ENCODE results near the gene TLCD1. TPM values are rescaled to one million over a fixed set of nuclear protein-coding genes. Genes with fewer than 3 reads are reported as not detected.
"Not testable (repeated sequence)": the region's sequence is repeated elsewhere in the genome, so short reads cannot be mapped to it uniquely, and the experiment has no call there.

The TLCD1 gene
- total RNA-seq, 6 donors from 2014 or later = 4.1 to 25.8 (median 14.1) TPM

GRCh38 chr17:28723836-28724499 is 2.1 kb downstream of the TLCD1 start:
- not testable (repeated sequence) for H3K9me3 ChIP-seq; ATAC-seq (ENCODE audit: low FRiP score in 2 of 2); H3K27me3 ChIP-seq
- Histone ChIP-seq H3K36me3 (peaks cover 10 to 44% (median 33%) of the 10 kb centered on the region in 4 donors), H3K4me1 (peaks cover 49 to 84% (median 70%) of the 10 kb centered on the region in 4 donors), H3K4me3 (peak overlapping the region in 1 of 4 donors; percentile 75), H3K27ac (peak overlapping the region in 2 of 4 donors; percentile 52 to 96)
- DNase-seq = peak in 1 of 2 donors; percentile 71
- TF ChIP-seq POLR2A (IDR thresholded peaks at IDR 0.05) (peak in 1 of 4 donors; percentile 45), EP300 (IDR thresholded peaks at IDR 0.05) (peak in 1 of 4 donors; percentile 40), POLR2AphosphoS5 (IDR thresholded peaks at IDR 0.05) (peak; percentile 48 to 59)
- 70 to 76% methylated on average over 4 of the region's 4 CpGs for WGBS, 2 donors

GRCh38 chr17:28723159-28723835 is 2.7 kb downstream of the TLCD1 start:
- WGBS, 2 donors = 77 to 83% methylated on average over 6 of the region's 6 CpGs
- DNase-seq (no peak), ATAC-seq (ENCODE audit: low FRiP score in 2 of 2) (no peak)
- H3K27me3 ChIP-seq = no peaks in the 10 kb centered on the region
- no peak overlapping the region for H3K4me3 ChIP-seq
- H3K9me3 ChIP-seq = no peaks in the 10 kb centered on the region
- H3K27ac ChIP-seq = peak overlapping the region in 1 of 4 donors; percentile 81
- peaks cover 55 to 89% (median 76%) of the 10 kb centered on the region in 4 donors for H3K4me1 ChIP-seq
- H3K36me3 ChIP-seq = peaks cover 10 to 44% (median 33%) of the 10 kb centered on the region in 4 donors
- TF ChIP-seq CTCF (IDR thresholded peaks at IDR 0.05) = no peak
- TF ChIP-seq POLR2A (IDR thresholded peaks at IDR 0.05) = no peak
- no peak for TF ChIP-seq POLR2AphosphoS5 (IDR thresholded peaks at IDR 0.05)
- no peak for TF ChIP-seq EP300 (IDR thresholded peaks at IDR 0.05)

- DNase-seq (no peak), ATAC-seq (ENCODE audit: low FRiP score in 2 of 2) (no peak)
- Histone ChIP-seq H3K9me3 (no peaks in the 10 kb centered on the region), H3K4me3 (peak overlapping the region in 1 of 4 donors; percentile 94), H3K36me3 (peaks cover 10 to 44% (median 33%) of the 10 kb centered on the region in 4 donors), H3K27me3 (no peaks in the 10 kb centered on the region), H3K4me1 (peaks cover 60 to 89% (median 77%) of the 10 kb centered on the region in 4 donors), H3K27ac (peak overlapping the region in 1 of 4 donors; percentile 81)
- 66 to 71% methylated on average over 6 to 7 of the region's 7 CpGs for WGBS, 2 donors
- no peak for TF ChIP-seq CTCF (IDR thresholded peaks at IDR 0.05)
- no peak for TF ChIP-seq POLR2AphosphoS5 (IDR thresholded peaks at IDR 0.05)
- TF ChIP-seq EP300 (IDR thresholded peaks at IDR 0.05) = no peak
- TF ChIP-seq POLR2A (IDR thresholded peaks at IDR 0.05) = no peak
These were observed 3.4 kb downstream of the TLCD1 start for GRCh38 chr17:28722417-28723158.

DNA sequence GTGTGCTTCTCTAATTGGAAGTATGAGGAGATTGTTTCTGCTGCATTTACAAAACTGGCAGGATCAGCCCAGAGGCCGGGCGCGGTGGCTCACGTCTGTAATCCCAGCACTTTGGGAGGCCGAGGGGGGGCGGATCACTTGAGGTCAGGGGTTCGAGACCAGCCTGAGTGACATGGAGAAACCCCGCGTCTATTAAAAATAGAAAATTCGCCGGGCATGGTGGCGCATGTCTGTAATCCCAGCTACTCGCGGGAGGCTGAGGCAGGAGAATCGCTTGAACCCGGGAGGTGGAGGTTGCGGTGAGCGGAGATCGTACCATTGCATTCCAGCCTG is 5.1 kb downstream of the TLCD1 start:
- H3K27ac ChIP-seq = peak overlapping the region in 2 of 4 donors; percentile 39 to 81
- not testable (repeated sequence) for H3K9me3 ChIP-seq; ATAC-seq (ENCODE audit: low FRiP score in 2 of 2); H3K27me3 ChIP-seq
- H3K4me3 ChIP-seq = peak overlapping the region in 3 of 4 donors; percentile 70 to 96 (median 94)
- H3K36me3 ChIP-seq = peaks cover 10 to 44% (median 33%) of the 10 kb centered on the region in 4 donors
- 35 to 41% methylated on average over 19 of the region's 19 CpGs for WGBS, 2 donors
- H3K4me1 ChIP-seq = peaks cover 61 to 89% (median 81%) of the 10 kb centered on the region in 4 donors
- DNase-seq = peak in 1 of 2 donors; percentile 58

- Histone ChIP-seq H3K4me1 (peaks cover 55 to 87% (median 78%) of the 10 kb centered on the region in 4 donors), H3K27me3 (no peaks in the 10 kb centered on the region), H3K36me3 (peaks cover 10 to 45% (median 33%) of the 10 kb centered on the region in 4 donors), H3K9me3 (no peaks in the 10 kb centered on the region), H3K4me3 (peak overlapping the region; percentile 70 to 99 (median 95)), H3K27ac (peak overlapping the region; percentile 81 to 92 (median 88))
- TF ChIP-seq CTCF (IDR thresholded peaks at IDR 0.05) (no peak), POLR2A (IDR thresholded peaks at IDR 0.05) (no peak), EP300 (IDR thresholded peaks at IDR 0.05) (no peak), POLR2AphosphoS5 (IDR thresholded peaks at IDR 0.05) (no peak)
- ATAC-seq (ENCODE audit: low FRiP score in 2 of 2) = no peak
- WGBS, 2 donors = 3 to 7% methylated on average over 29 to 30 of the region's 30 CpGs
- DNase-seq = no peak
These were observed 5.6 kb downstream of the TLCD1 start for GRCh38 chr17:28720247-28720996.

Data from upper lobe of left lung (tissue), 6 donors.